Measurements from ENCODE around the gene CFAP126. TPM values are rescaled to one million over a fixed set of nuclear protein-coding genes. Genes with fewer than 3 reads are reported as not detected.
"Not testable (repeated sequence)": the region's sequence is repeated elsewhere in the genome, so short reads cannot be mapped to it uniquely, and the experiment has no call there.

The CFAP126 gene
- total RNA-seq, 1 donor from 2014 or later = not detected

DNA sequence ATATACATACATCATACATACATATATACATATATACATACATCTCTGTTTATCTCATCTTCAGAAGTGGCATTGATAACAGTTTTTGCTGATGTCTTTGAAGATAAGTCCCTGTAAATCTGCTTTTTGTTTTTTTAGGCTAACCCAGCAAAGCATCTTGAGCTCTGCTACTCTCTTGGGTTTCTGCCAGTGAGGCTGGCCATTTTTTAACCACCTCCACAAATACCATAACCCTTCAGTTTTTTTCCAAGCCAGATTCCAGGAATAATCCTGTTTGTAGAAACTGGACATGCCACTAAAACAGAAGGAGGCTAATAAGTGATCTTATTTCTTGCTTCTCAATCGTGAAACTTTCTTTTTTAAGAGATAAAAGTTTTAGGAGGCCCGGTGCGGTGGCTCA, 31.9 kb downstream of the CFAP126 start:
- ATAC-seq (ENCODE audit: low read depth) = no peak
- H3K4me1 Mint-ChIP-seq = peaks cover 2% of the 10 kb centered on the region
- peaks cover 70% of the 10 kb centered on the region for H3K36me3 Mint-ChIP-seq (ENCODE audit: low read depth)
- no peaks in the 10 kb centered on the region for H3K27me3 Mint-ChIP-seq
- CTCF ChIA-PET = no interaction called here
- H3K9me3 Mint-ChIP-seq = no peaks in the 10 kb centered on the region
- TF ChIP-seq CTCF (IDR thresholded peaks at IDR 0.05) = no peak
- POLR2A ChIA-PET = no interaction called here
- DNase-seq = no peak
- no peak overlapping the region for H3K27ac Mint-ChIP-seq
- no peak overlapping the region for H3K4me3 Mint-ChIP-seq
- intact Hi-C loops (cut with micrococcal nuclease) = no loop called here

DNA sequence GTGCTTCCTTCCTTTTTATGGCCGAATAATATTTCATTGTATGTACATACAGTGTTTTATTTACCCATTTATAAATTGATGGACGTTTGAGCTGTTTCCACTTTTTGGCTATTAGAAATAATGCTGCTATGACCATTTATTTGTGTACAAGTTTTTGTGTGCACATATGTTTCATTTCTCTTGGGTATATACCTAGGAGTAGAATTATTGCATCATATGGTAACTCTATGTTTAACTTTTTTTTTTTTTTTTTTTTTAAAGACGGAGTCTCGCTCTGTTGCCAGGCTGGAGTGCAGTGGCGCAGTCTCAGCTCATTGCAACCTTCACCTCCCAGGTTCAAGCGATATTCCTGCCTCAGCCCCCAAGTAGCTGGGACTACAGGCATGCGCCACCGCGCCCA, 34.5 kb downstream of the CFAP126 start:
- ATAC-seq (ENCODE audit: low read depth) = no peak
- intact Hi-C loops (cut with micrococcal nuclease) = no loop called here

GRCh38 chr1:161330346-161330745, 37.3 kb downstream of the CFAP126 start:
- DNase-seq (no peak), ATAC-seq (ENCODE audit: low read depth) (no peak)
- Mint-ChIP-seq H3K27me3 (no peaks in the 10 kb centered on the region), H3K36me3 (ENCODE audit: low read depth) (peaks cover 77% of the 10 kb centered on the region), H3K4me3 (no peak overlapping the region), H3K4me1 (no peaks in the 10 kb centered on the region), H3K27ac (no peak overlapping the region), H3K9me3 (no peaks in the 10 kb centered on the region)
- TF ChIP-seq CTCF (IDR thresholded peaks at IDR 0.05) = no peak
- POLR2A ChIA-PET = interaction anchor here (0.7 kb wide), 1 partner anchor 129 kb away, joined by 13 read pairs; no protein-coding TSS in a partner anchor
- CTCF ChIA-PET = no interaction called here
- intact Hi-C loops (cut with micrococcal nuclease) = no loop called here

More for the DNA sequence above, 34.5 kb downstream of the CFAP126 start:
- no peak for TF ChIP-seq CTCF (IDR thresholded peaks at IDR 0.05)
- Mint-ChIP-seq H3K27me3 (no peaks in the 10 kb centered on the region), H3K27ac (no peak overlapping the region), H3K36me3 (ENCODE audit: low read depth) (peaks cover 79% of the 10 kb centered on the region), H3K4me1 (no peaks in the 10 kb centered on the region), H3K4me3 (no peak overlapping the region), H3K9me3 (no peaks in the 10 kb centered on the region)
- CTCF ChIA-PET = no interaction called here
- POLR2A ChIA-PET = no interaction called here
- DNase-seq = no peak

DNA sequence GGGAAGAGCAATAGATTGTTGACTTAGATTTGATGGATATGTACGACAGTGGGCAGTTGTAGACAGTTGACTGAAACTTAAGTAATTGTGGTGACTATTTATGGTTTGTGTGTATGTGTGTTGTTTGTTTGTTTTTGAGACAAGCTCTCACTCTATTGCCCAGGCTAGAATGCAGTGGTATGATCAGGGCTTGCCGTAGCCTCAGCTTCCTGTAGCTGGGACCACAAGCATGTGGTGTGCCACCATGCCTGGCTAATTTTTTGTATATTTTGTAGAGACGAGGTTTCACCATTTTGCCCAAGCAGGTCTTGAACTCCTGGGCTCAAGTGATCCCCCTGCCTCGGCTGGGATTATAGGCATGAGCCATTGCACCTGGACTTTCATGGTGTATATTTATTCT, 43.7 kb downstream of the CFAP126 start:
- CTCF ChIA-PET = no interaction called here
- no peak overlapping the region for H3K27ac Mint-ChIP-seq
- H3K36me3 Mint-ChIP-seq (ENCODE audit: low read depth) = peaks cover 40% of the 10 kb centered on the region
- H3K27me3 Mint-ChIP-seq = no peaks in the 10 kb centered on the region
- H3K4me1 Mint-ChIP-seq = no peaks in the 10 kb centered on the region
- TF ChIP-seq CTCF (IDR thresholded peaks at IDR 0.05) = no peak
- intact Hi-C loops (cut with micrococcal nuclease) = no loop called here
- H3K9me3 Mint-ChIP-seq = no peaks in the 10 kb centered on the region
- H3K4me3 Mint-ChIP-seq = no peak overlapping the region
- DNase-seq (no peak), ATAC-seq (ENCODE audit: low read depth) (no peak)
- POLR2A ChIA-PET = no interaction called here

GRCh38 chr1:161315841-161316674, 51.6 kb downstream of the CFAP126 start:
- peaks cover 19% of the 10 kb centered on the region for H3K36me3 Mint-ChIP-seq (ENCODE audit: low read depth)
- H3K27ac Mint-ChIP-seq; DNase-seq; H3K9me3 Mint-ChIP-seq; CTCF ChIA-PET; ATAC-seq (ENCODE audit: low read depth); H3K27me3 Mint-ChIP-seq: not testable (repeated sequence)
- peaks cover 21% of the 10 kb centered on the region for H3K4me1 Mint-ChIP-seq
- H3K4me3 Mint-ChIP-seq = peak overlapping the region; percentile 20
- POLR2A ChIA-PET = interaction anchor here (2.1 kb wide), 1 partner anchor 10 kb away, joined by 22 read pairs; no protein-coding TSS in a partner anchor
- intact Hi-C loops (cut with micrococcal nuclease) = loop anchor here (2.0 kb wide), 1 partner anchor 51 kb away; the partner anchor contains the start of gene CFAP126

Other genes with a start within 250 kb of the CFAP126 start
- gene PFDN2, start 249.8 kb downstream of the CFAP126 start, total RNA-seq = 43.8 and 67.9 TPM in 2 replicates
- gene NIT1, start 249.8 kb downstream of the CFAP126 start, total RNA-seq = 40.5 and 43.9 TPM in 2 replicates
- gene DEDD, start 235.2 kb downstream of the CFAP126 start, total RNA-seq = 39.5 and 40.5 TPM in 2 replicates
- gene UFC1, start 213.9 kb downstream of the CFAP126 start, total RNA-seq = 107 and 127 TPM in 2 replicates
- 31.9 and 38.1 TPM in 2 replicates for gene USP21, start 208.4 kb downstream of the CFAP126 start, total RNA-seq
- 31.5 and 40.7 TPM in 2 replicates for gene PPOX, start 201.4 kb downstream of the CFAP126 start, total RNA-seq
- gene B4GALT3, start 190.4 kb downstream of the CFAP126 start, total RNA-seq = 40.7 and 41.7 TPM in 2 replicates
- gene ADAMTS4, start 168.8 kb downstream of the CFAP126 start, total RNA-seq = not detected in 2 replicates
- gene NDUFS2, start 165.5 kb downstream of the CFAP126 start, total RNA-seq = 69.1 and 73.9 TPM in 2 replicates
- gene FCER1G, start 152.6 kb downstream of the CFAP126 start, total RNA-seq = 0.60 and 0.69 TPM in 2 replicates
- not detected in 2 replicates for gene APOA2, start 144.2 kb downstream of the CFAP126 start, total RNA-seq
- 11.7 and 12.4 TPM in 2 replicates for gene TOMM40L, start 141.8 kb downstream of the CFAP126 start, total RNA-seq
- 0.15 TPM in 1 of 2 replicates, not detected in the other for gene NR1I3, start 129.7 kb downstream of the CFAP126 start, total RNA-seq
- not detected in 2 replicates for gene PCP4L1, start 109.1 kb downstream of the CFAP126 start, total RNA-seq
- gene MPZ, start 57.9 kb downstream of the CFAP126 start, total RNA-seq = 5.8 and 6.6 TPM in 2 replicates
- 160 and 179 TPM in 2 replicates for gene SDHC, start 53.5 kb downstream of the CFAP126 start, total RNA-seq
- 6.2 and 8.6 TPM in 2 replicates for gene FCGR2A, start 137.6 kb upstream of the CFAP126 start, total RNA-seq
- gene HSPA6, start 156.7 kb upstream of the CFAP126 start, total RNA-seq = 4.0 and 4.5 TPM in 2 replicates
- 0.24 and 0.47 TPM in 2 replicates for gene FCGR3A, start 181.9 kb upstream of the CFAP126 start, total RNA-seq

Data from activated B cell treated with CpG ODN at 0.5 μM for 24 hours (primary cell).